GM13977 (cell line): ENCODE measurements around the gene SCGB1D2.
"Not testable (repeated sequence)": the region's sequence is repeated elsewhere in the genome, so short reads cannot be mapped to it uniquely, and the experiment has no call there.

ENCODE experiments used
- DNase-seq: peaks from one replicate; pipeline ENCODE4 v3.0.0; 2012; ENCODE audit warnings: low spot score
- CTCF ChIP-seq: IDR thresholded peaks from 2 replicates; pipeline ENCODE4 v1.5.1; 2012; ENCODE audit warnings: mild to moderate bottlenecking, control low read depth; ENCODE audit not compliant: insufficient read depth; ENCODE audit errors: extremely low read depth, missing control alignments
- in situ Hi-C: fragments of 300-500 bp; cut with MboI; formaldehyde crosslinking; loops from one replicate; pipeline ENCODE4 v1.12.0; 2022; ENCODE audit warnings: low sequenced_read_pairs, low pct_unique_long_range_greater_than_20kb, mixed read lengths, inconsistent platforms; ENCODE audit not compliant: unreplicated experiment

Gene SCGB1D2

GRCh38 chr11:62205441-62205840 is 36.6 kb upstream of the SCGB1D2 start:
- no peak for DNase-seq
- TF ChIP-seq CTCF, result no peak
- in situ Hi-C loops, result no loop called here

- in situ Hi-C loops, DNase-seq: not testable (repeated sequence)
These were observed 35.6 kb upstream of the SCGB1D2 start for GRCh38 chr11:62206276-62207066.

- in situ Hi-C loops, result no loop called here
- TF ChIP-seq CTCF, result no peak
- no peak for DNase-seq
These were observed 33.3 kb upstream of the SCGB1D2 start for GRCh38 chr11:62208785-62209144.

GRCh38 chr11:62217191-62217748 is 24.8 kb upstream of the SCGB1D2 start:
- in situ Hi-C loops, result no loop called here
- TF ChIP-seq CTCF, result peak; percentile 43
- DNase-seq, result peak; percentile 23

DNA sequence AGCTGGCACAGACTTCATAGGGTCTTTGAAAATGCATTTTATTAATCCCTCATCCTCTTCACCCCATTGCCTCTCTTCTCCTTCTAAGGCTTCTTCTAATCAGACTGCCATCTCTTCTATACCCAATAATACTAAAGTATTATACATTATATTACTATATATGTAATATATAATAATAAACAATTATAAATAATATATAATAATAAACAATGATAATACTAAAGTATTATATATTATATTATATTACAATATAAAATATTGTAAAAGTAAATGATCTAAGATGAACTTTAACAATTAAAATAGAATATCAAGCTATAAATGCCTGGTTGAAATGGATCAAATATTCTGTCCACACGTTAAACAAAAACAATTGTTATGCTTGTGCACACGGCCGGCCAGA is 20.5 kb upstream of the SCGB1D2 start:
- no peak for DNase-seq
- no peak for TF ChIP-seq CTCF
- in situ Hi-C loops, result no loop called here

GRCh38 chr11:62223095-62223494 is 18.9 kb upstream of the SCGB1D2 start:
- DNase-seq, result no peak
- in situ Hi-C loops, result no loop called here
- TF ChIP-seq CTCF, result no peak

DNA sequence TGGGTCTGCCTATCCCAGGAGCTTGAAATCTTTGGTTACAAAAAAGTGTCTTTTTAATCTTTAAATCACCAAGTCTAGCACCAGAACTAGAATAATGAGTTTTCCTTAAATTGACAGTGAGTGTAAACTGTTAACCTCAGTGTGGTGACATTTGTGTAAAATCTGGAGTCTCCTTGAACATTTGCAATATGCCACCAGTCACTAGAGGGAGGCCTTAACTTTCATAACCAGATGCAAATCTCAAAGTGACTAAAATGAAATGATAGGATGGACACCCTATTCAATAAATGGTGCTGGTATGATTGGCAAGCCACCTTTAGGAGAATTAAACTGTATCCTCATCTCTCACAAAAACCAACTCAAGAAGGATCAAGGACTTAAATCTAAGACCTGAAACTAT is 8.3 kb upstream of the SCGB1D2 start:
- in situ Hi-C loops, result no loop called here
- DNase-seq, result no peak
- TF ChIP-seq CTCF, result peak; percentile 17
